ENCODE results near the gene MIXL1.
"Not testable (repeated sequence)": the region's sequence is repeated elsewhere in the genome, so short reads cannot be mapped to it uniquely, and the experiment has no call there.

The MIXL1 gene

GRCh38 chr1:226187019-226187322 is 36.5 kb upstream of the MIXL1 start:
- TF ChIP-seq, protein P1, sequence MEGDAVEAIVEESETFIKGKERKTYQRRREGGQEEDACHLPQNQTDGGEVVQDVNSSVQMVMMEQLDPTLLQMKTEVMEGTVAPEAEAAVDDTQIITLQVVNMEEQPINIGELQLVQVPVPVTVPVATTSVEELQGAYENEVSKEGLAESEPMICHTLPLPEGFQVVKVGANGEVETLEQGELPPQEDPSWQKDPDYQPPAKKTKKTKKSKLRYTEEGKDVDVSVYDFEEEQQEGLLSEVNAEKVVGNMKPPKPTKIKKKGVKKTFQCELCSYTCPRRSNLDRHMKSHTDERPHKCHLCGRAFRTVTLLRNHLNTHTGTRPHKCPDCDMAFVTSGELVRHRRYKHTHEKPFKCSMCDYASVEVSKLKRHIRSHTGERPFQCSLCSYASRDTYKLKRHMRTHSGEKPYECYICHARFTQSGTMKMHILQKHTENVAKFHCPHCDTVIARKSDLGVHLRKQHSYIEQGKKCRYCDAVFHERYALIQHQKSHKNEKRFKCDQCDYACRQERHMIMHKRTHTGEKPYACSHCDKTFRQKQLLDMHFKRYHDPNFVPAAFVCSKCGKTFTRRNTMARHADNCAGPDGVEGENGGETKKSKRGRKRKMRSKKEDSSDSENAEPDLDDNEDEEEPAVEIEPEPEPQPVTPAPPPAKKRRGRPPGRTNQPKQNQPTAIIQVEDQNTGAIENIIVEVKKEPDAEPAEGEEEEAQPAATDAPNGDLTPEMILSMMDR (IDR thresholded peaks at IDR 0.05; ENCODE audit: borderline replicate concordance, control extremely low read depth, extremely low read depth, insufficient read depth, missing control alignments), result no peak
- in situ Hi-C loops (cut with MboI; ENCODE audit: low sequenced_read_pairs, unreplicated experiment), result no loop called here
- no peak for DNase-seq (ENCODE audit: low spot score)

GRCh38 chr1:226187380-226187779 is 36.1 kb upstream of the MIXL1 start:
- DNase-seq (ENCODE audit: low spot score), result no peak
- TF ChIP-seq, protein P1 (IDR thresholded peaks at IDR 0.05; ENCODE audit: borderline replicate concordance, control extremely low read depth, extremely low read depth, insufficient read depth, missing control alignments), result no peak
- in situ Hi-C loops (cut with MboI; ENCODE audit: low sequenced_read_pairs, unreplicated experiment), result no loop called here

DNA sequence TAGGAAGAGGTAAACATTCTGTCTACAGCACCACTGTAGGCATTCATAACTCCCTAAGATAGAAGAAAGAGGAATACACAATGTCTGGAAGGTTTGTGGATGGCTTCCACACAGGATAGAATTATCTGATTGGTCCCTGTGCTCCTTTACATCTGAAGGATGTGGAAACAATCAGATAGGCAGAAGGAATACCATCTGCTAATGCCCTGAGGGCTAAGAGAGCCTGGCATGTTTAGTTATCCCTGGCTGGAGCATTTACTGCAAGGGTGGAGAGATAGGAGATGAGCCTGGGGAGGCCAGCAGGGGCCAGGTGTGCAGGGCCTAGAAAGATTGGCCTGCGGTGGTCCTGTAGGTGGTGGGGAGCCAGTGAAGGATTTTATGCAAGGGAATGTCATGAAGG is 28.3 kb upstream of the MIXL1 start:
- DNase-seq (ENCODE audit: low spot score), result no peak
- TF ChIP-seq, protein P1 (IDR thresholded peaks at IDR 0.05; ENCODE audit: borderline replicate concordance, control extremely low read depth, extremely low read depth, insufficient read depth, missing control alignments), result no peak
- in situ Hi-C loops (cut with MboI; ENCODE audit: low sequenced_read_pairs, unreplicated experiment), result no loop called here

DNA sequence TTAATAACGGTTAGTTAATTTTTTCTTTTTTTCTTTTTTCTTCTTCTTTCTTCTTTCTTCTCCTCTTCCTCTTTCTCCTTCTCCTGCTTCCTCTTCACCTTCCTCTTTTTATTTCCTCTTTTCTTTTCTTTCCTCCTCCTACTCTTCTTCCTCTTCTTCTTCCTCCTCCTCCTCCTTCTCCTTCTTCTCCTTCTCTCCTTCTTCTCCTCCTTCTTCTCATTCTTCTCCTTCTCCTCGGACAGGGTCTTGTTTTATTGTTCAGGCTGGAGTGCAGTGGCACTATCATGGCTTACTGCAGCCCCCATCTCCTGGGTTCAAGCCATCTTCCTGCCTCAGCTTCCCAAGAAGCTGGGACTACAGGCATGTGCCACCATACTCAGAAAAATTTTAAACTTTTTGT is 23.5 kb upstream of the MIXL1 start:
- in situ Hi-C loops (cut with MboI; ENCODE audit: low sequenced_read_pairs, unreplicated experiment), result no loop called here
- no peak for DNase-seq (ENCODE audit: low spot score)
- TF ChIP-seq, protein P1 (IDR thresholded peaks at IDR 0.05; ENCODE audit: borderline replicate concordance, control extremely low read depth, extremely low read depth, insufficient read depth, missing control alignments), result no peak

GRCh38 chr1:226201029-226201593 is 22.4 kb upstream of the MIXL1 start:
- in situ Hi-C loops (cut with MboI; ENCODE audit: low sequenced_read_pairs, unreplicated experiment), result no loop called here
- TF ChIP-seq, protein P1 (IDR thresholded peaks at IDR 0.05; ENCODE audit: borderline replicate concordance, control extremely low read depth, extremely low read depth, insufficient read depth, missing control alignments), result peak; percentile 37
- DNase-seq (ENCODE audit: low spot score), result peak; percentile 68

DNA sequence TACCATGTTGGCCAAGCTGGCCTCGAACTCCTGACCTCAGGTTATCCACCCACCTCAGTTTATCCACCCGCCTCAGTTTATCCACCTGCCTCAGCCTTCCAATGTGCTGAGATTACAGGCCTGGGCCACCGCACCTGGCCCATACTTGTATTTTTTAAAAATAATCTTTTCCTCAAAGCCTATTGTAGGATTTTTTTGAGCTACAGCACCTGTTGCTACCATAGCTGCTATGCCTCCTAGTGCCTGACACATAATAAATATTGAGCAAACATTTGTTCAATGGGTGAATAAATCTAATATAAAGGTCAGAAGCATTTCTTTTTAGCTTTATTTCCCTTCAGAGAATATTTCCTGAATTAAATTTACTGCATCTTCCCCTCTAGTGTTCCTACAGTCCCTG is 21.2 kb upstream of the MIXL1 start:
- in situ Hi-C loops (cut with MboI; ENCODE audit: low sequenced_read_pairs, unreplicated experiment), result no loop called here
- TF ChIP-seq, protein P1 (IDR thresholded peaks at IDR 0.05; ENCODE audit: borderline replicate concordance, control extremely low read depth, extremely low read depth, insufficient read depth, missing control alignments), result no peak
- no peak for DNase-seq (ENCODE audit: low spot score)

GRCh38 chr1:226202666-226203065 is 20.8 kb upstream of the MIXL1 start:
- in situ Hi-C loops (cut with MboI; ENCODE audit: low sequenced_read_pairs, unreplicated experiment); DNase-seq (ENCODE audit: low spot score): not testable (repeated sequence)
